HCT116 (cell line): ENCODE results near the gene F13A1. TPM values are rescaled to one million over a fixed set of nuclear protein-coding genes. Genes with fewer than 3 reads are reported as not detected.

Experiments used
- ATAC-seq: fragments of 200-7000 bp; cut with Tn5 transposase; 2 replicates; pipeline ENCODE4 v1.9.1; 2020; ENCODE audit warnings: mild to moderate bottlenecking, moderate library complexity
- BruUV-seq: library from RNA; stranded (reverse); fragments of 400-500 nt; replicated peaks from 2 replicates; lab custom pipeline; 2021; lab: Mats Ljungman, UMichigan
- CTCF ChIA-PET: fragments of 300-600 bp; sonication (Branson Sonifier 250); formaldehyde crosslinking; loops from one replicate; lab custom pipeline; 2021; ENCODE audit warnings: antibody characterized with exemption; lab: Charles Lee
- POLR2A ChIA-PET: fragments of 300-600, 350-600 bp; sonication (Branson Sonifier 250); formaldehyde crosslinking; loops from one replicate; lab custom pipeline; 2021; ENCODE audit warnings: antibody characterized with exemption; lab: Charles Lee
- RAD21 ChIA-PET, 2 experiments: fragments of 300-600 bp; sonication (Branson Sonifier 250); formaldehyde crosslinking; loops; one replicate each; lab custom pipeline; 2023; ENCODE audit warnings: low total read pairs in 2 of 2; ENCODE audit not compliant: uncharacterized antibody in 2 of 2, unreplicated experiment in 2 of 2, low non-redundant PET in 1 of 2; lab: Charles Lee
- DNase-seq: peaks from one replicate; pipeline ENCODE4 v3.0.0-alpha.2; 2010; ENCODE audit warnings: low read depth, low spot score
- H2AFZ ChIP-seq: fragments of 200-600 bp; shearing (Covaris generic), sonication (generic); 2 replicates; pipeline ENCODE4 v1.6.1; 2017; ENCODE audit warnings: low read depth, mixed run types, mixed read lengths, antibody characterized with exemption, low read length; ENCODE audit not compliant: poor library complexity, severe bottlenecking
- H3K27ac ChIP-seq: 2 replicates; pipeline ENCODE4 v1.5.1; 2012; ENCODE audit warnings: low read depth, low read length
- H3K27me3 ChIP-seq: fragments of 200-600 bp; sonication (generic); 2 replicates; pipeline ENCODE4 v1.6.1; 2016; ENCODE audit warnings: mixed run types, low read length, mixed read lengths; ENCODE audit not compliant: insufficient read depth
- H3K36me3 ChIP-seq, 2 experiments: fragments of 200-500 bp in 1 of 2; fragments of 200-600 bp in 1 of 2; sonication (Bioruptor generic) in 1 of 2; sonication (generic) in 1 of 2; 2 replicates each; pipeline versions ENCODE4 v1.5.1 to v1.6.1; 2014 to 2016; ENCODE audit warnings: low read length in 2 of 2, inconsistent platforms in 1 of 2, mixed read lengths in 1 of 2, mixed run types in 1 of 2; ENCODE audit not compliant: insufficient read depth in 2 of 2, control insufficient read depth in 1 of 2
- H3K4me1 ChIP-seq, 2 experiments: fragments of 200-600 bp in 1 of 2; sonication (generic) in 1 of 2; 2 replicates each; pipeline versions ENCODE4 v1.5.1 to v1.6.1; 2012 to 2017; ENCODE audit warnings: low read length in 2 of 2, inconsistent platforms in 1 of 2, mild to moderate bottlenecking in 1 of 2, mixed read lengths in 1 of 2, mixed run types in 1 of 2, moderate library complexity in 1 of 2; ENCODE audit not compliant: insufficient read depth in 2 of 2, control insufficient read depth in 1 of 2
- H3K4me2 ChIP-seq: fragments of 200-600 bp; sonication (generic); 2 replicates; pipeline ENCODE4 v1.6.1; 2017; ENCODE audit warnings: mixed run types, low read length, mixed read lengths
- H3K4me3 ChIP-seq, 2 experiments: fragments of 200-600 bp in 1 of 2; sonication (generic) in 1 of 2; replicated peaks in 1 of 2; 2 replicates each; pipeline ENCODE4 v1.5.1; 2011 to 2016; ENCODE audit warnings: low read length in 2 of 2, control low read depth in 1 of 2, low read depth in 1 of 2, mild to moderate bottlenecking in 1 of 2, mixed read lengths in 1 of 2, mixed run types in 1 of 2
- H3K79me2 ChIP-seq: fragments of 200-600 bp; sonication (generic); 2 replicates; pipeline ENCODE4 v1.6.1; 2017; ENCODE audit warnings: mild to moderate bottlenecking, mixed run types, low read length, moderate library complexity, mixed read lengths; ENCODE audit not compliant: insufficient read depth
- H3K9ac ChIP-seq: fragments of 200-600 bp; sonication (generic); 2 replicates; pipeline ENCODE4 v1.6.1; 2016; ENCODE audit warnings: low read length, mixed read lengths
- H3K9me2 ChIP-seq: fragments of 200-600 bp; sonication (generic), shearing (Covaris generic); 2 replicates; pipeline ENCODE4 v1.6.1; 2017; ENCODE audit warnings: mixed run types, mild to moderate bottlenecking, moderate library complexity; ENCODE audit not compliant: insufficient read depth
- H3K9me3 ChIP-seq, 2 experiments: fragments of 200-500 bp in 1 of 2; fragments of 200-600 bp in 1 of 2; sonication (Bioruptor generic) in 1 of 2; sonication (generic) in 1 of 2; 2 replicates each; pipeline ENCODE4 v1.6.1; 2014 to 2017; ENCODE audit warnings: low read length in 2 of 2, mixed read lengths in 2 of 2, inconsistent platforms in 1 of 2, low read depth in 1 of 2, mild to moderate bottlenecking in 1 of 2, mixed run types in 1 of 2, moderate library complexity in 1 of 2; ENCODE audit not compliant: control insufficient read depth in 1 of 2, insufficient read depth in 1 of 2
- H4K20me1 ChIP-seq: fragments of 200-600 bp; sonication (generic), shearing (Covaris generic); 2 replicates; pipeline ENCODE4 v1.6.1; 2017; ENCODE audit warnings: mixed run types, mild to moderate bottlenecking, moderate library complexity; ENCODE audit not compliant: insufficient read depth
- ATF3 ChIP-seq: IDR thresholded peaks from 2 replicates; pipeline ENCODE4 v1.6.1; 2012
- CBX3 ChIP-seq: IDR thresholded peaks from 2 replicates; pipeline ENCODE4 v1.6.1; 2012; ENCODE audit warnings: low read depth
- CEBPB ChIP-seq: IDR thresholded peaks from 2 replicates; pipeline ENCODE4 v1.6.1; 2012; ENCODE audit warnings: low read depth
- EGR1 ChIP-seq: IDR thresholded peaks from 2 replicates; pipeline ENCODE4 v1.6.1; 2012; ENCODE audit warnings: low read depth
- ELF1 ChIP-seq: IDR thresholded peaks from 2 replicates; pipeline ENCODE4 v1.6.1; 2012; ENCODE audit warnings: low read depth, borderline replicate concordance
- POLR2A ChIP-seq: IDR thresholded peaks from 2 replicates; pipeline ENCODE4 v1.7.0; 2011; ENCODE audit warnings: borderline replicate concordance; ENCODE audit not compliant: insufficient read depth, insufficient read length; ENCODE audit errors: extremely low read depth
- RAD21 ChIP-seq: IDR thresholded peaks from 2 replicates; pipeline ENCODE4 v1.6.1; 2012; ENCODE audit warnings: low read depth, mild to moderate bottlenecking
- REST ChIP-seq: IDR thresholded peaks from 2 replicates; pipeline ENCODE4 v1.6.1; 2012; ENCODE audit warnings: low read depth
- SIN3A ChIP-seq: IDR thresholded peaks from 2 replicates; pipeline ENCODE4 v1.6.1; 2012; ENCODE audit warnings: low read depth
- TCF7L2 ChIP-seq: IDR thresholded peaks from 2 replicates; pipeline ENCODE4 v1.7.0; 2011; ENCODE audit warnings: borderline replicate concordance, inconsistent platforms; ENCODE audit not compliant: insufficient read depth, insufficient read length; ENCODE audit errors: extremely low read depth
- YY1 ChIP-seq: IDR thresholded peaks from 2 replicates; pipeline ENCODE4 v1.6.1; 2011; ENCODE audit warnings: low read length, low read depth, moderate library complexity, mild to moderate bottlenecking; ENCODE audit not compliant: insufficient replicate concordance; ENCODE audit errors: extremely low read depth
- intact Hi-C: fragments of 100-400 bp; cut with micrococcal nuclease; formaldehyde crosslinking; loops from 2 replicates; pipeline ENCODE4 v1.10.0; 2022
- total RNA-seq: library from RNA; stranded (reverse); gene quantifications from one replicate; pipeline ENCODE4 v1.2.1, GENCODE V29; 2021; ENCODE audit not compliant: unreplicated experiment

F13A1 gene
- total RNA-seq, 1 experiment from 2014 or later, result 0.34 TPM

GRCh38 chr6:6365242-6365641 lies 44.8 kb upstream of the F13A1 start:
- no peak for ATAC-seq
- intact Hi-C loops, result no loop called here
- H3K4me3 ChIP-seq, result no peak overlapping the region
- ChIA-PET CTCF (no interaction called here), POLR2A (no interaction called here), RAD21 (no interaction called here)
- H3K4me2 ChIP-seq, result no peak overlapping the region
- no TSS peak for BruUV-seq
- no peaks in the 10 kb centered on the region for H4K20me1 ChIP-seq
- H3K27ac ChIP-seq, result no peak overlapping the region
- no peaks in the 10 kb centered on the region for H3K9me2 ChIP-seq
- H3K4me1 ChIP-seq, result no peaks in the 10 kb centered on the region
- no peak overlapping the region for H3K9ac ChIP-seq
- no peak for DNase-seq
- no peaks in the 10 kb centered on the region for H3K9me3 ChIP-seq
- H3K36me3 ChIP-seq, result no peaks in the 10 kb centered on the region
- no peak overlapping the region for H2AFZ ChIP-seq
- TF ChIP-seq ELF1 (no peak), ATF3 (no peak), TCF7L2 (no peak), EGR1 (no peak), CBX3 (no peak), YY1 (no peak), REST (no peak), RAD21 (no peak), CEBPB (no peak), POLR2A (no peak), SIN3A (no peak)
- H3K79me2 ChIP-seq, result no peaks in the 10 kb centered on the region
- H3K27me3 ChIP-seq, result 0 out of 2 replicates have a peak, but pooled peaks cover 3% of the 10 kb centered on the region
